ENCODE results near the gene TNPO3.
"Not testable (repeated sequence)": the region's sequence is repeated elsewhere in the genome, so short reads cannot be mapped to it uniquely, and the experiment has no call there.

The TNPO3 gene

DNA sequence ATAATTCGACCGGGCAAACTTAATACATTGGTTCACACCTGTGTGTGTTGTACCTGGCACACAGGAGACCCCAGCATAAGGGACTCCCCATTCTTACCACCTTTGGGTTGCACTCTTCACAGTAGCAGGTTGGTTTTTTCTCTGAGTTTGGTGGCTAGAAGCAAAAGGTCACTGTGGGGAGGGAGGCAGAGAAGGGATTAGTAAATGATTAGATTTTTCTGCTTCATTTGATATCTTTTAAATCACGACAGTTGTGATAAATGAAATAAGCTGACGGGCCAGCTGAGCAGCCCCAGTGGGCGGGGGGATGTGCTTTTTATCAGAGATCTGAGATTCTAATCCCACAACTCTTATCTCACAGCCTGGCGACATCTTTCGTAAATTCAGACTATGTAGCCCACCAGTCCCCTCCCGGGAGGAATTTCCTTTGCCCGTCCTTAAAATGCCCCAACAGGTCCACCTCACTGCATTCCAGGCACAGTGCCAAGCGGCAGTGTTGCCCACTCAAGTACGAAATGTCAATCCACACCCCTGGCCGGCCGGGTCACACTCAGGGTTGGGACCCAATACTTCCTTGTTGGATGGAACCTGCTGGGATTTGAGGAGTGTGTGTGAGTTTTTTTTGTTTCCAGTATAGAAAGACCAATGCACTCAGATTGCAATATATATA is 133.9 kb downstream of the TNPO3 start:
- DNase-seq = no peak

- peak; percentile 44 for DNase-seq
Observed at GRCh38 chr7:128919881-128920799, 134.8 kb downstream of the TNPO3 start.

DNA sequence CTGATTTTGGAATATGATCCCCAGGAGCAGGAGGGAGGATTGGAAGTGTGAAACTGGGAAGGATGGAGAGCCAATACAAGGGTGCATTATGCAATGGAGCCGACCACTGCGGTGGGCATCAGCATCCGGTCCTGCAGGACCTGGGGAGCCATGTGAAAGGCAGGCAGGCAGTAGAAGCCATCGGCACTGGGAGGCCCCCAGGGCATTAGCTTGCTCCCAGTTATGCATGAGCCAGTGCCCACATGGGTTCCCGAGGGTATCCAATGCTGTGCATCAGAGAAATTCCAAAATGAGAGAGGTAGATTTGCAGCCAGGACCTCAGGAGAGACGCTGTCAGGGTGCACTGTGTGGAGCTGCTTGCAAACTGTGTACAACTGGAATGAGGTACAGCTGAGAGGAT is 135.7 kb downstream of the TNPO3 start:
- no peak for DNase-seq

DNA sequence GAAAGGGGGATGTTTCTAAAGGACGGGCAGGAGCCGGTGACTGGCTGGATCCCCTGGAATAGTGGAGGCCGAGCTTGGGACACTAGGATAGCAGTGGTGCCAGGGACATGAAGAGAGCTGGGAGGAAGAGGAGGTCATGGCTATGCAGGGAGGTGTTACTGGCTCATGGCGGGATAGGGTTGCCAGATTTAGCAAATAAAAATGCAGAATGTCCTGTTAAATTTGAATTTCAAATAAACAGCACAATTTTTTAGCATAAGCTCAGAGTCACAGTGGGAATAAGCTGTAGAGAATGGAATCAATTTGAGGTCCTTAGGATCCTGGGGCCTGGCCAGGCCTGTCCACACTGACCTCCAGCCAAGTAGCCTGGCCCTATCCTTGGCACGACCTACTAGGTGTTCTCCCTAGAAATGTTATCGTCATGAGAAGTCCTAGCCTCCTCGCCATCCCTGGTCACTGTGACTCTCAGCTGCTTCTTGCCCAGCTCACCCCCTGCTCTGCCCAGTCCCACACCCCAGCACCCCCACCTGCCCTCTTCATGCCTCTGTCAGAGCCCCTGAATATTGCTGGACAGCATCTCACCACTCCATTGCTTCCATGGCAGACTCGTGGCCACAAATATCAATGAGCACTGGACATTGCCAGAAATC is 136.8 kb downstream of the TNPO3 start:
- DNase-seq = no peak

DNA sequence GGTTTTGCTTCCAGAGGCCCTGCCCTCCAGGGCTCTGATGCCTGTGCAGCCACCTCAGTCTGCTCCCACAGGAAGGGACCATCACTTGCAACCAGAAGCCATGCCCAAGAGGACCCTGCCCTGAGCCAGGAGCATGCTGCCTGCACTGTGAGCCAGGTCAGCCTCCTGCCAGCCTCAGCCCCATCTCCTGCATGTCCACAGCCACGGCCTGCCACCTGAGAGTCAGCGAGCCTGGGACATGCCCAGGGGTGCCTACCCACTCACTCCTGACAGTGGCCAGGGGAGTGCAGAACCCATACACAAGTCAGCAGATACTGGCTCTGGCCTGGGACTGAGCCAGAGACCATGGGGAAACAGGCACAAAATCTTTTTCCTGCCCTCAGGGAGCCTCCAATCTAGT is 137.8 kb downstream of the TNPO3 start:
- DNase-seq = no peak

DNA sequence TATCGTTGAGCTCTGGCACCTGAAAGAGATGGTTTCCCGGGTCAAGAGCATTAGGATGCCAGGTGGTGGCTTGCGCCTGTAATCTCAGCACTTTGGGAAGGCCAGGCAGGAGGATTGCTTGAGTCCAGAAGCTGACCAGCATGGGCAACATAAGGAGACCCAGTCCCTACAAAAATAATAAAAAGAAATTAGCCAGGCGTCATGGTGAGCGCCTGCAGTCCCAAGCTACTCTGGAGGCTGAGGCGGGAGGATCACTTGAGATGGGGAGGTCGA is 138.3 kb downstream of the TNPO3 start:
- DNase-seq = no peak

DNA sequence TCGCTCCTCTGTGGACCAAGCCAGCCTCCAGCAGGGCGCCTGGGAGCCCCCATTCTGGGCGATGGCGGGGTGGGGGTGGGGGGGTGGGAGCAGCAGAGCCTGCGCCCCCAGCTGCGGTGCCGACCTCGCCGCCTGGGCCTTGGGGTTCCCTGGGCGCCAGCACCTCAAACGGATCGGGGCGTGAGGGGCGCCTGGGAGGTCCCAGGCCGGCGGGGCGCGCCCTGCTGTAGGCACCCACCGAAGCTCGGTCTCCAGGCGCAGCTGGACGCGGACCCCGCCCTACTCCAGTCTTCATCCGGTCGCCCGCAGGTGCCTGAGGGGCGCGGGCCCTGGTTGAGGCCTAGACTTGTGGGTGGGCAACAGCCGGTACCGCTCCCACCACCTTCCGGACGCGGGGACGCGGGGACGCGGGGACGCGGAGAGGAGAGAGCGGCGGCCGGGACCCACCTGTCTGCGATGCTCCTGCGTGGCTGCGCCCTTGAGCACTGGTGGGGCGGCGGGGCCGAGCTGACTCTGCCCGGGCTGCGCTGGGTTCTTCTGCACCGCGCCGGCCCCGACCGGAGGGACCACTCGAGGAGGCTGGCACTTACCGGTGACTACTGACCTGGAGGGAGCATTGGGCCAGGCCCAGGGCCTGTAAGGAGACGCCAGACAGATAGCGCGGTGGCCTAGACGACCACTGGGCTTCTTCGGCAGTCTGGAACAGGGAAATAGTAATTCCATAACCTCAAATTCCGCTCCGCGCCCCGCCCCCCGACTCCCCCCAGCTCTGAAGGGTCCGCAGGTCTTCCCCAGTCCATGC is 138.9 kb downstream of the TNPO3 start:
- DNase-seq = no peak

- no peak for DNase-seq
Observed at GRCh38 chr7:128915271-128915819, 139.6 kb downstream of the TNPO3 start.

DNA sequence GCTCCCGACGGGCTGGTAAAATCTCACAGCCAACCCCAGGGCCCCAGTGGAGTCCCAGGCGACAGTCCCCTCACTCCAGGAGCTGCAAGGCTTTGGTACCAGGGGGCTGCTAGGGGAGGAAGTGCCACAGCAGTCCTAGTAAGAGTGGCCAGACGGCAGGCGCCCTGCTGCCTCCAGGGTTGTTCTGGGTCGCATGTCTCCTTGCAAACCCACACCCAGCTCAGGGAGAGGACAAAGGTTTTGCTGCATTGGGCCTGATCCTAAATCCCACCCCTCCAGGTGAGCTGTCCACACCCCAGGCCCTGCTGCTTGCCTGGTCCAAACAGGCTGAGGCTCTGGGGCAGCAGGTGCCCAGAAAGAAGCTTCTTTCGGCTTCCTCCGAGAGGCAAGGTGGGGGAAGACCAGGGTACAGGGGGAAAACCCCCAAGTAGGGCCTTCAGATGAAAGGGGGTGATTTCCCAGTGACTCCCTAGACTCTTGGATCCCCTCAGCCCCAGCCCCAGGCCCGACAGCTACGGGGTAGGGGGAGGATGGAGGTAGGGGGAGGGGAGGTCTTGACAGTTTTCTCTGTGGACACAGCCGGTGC is 140.3 kb downstream of the TNPO3 start:
- DNase-seq = no peak

DNA sequence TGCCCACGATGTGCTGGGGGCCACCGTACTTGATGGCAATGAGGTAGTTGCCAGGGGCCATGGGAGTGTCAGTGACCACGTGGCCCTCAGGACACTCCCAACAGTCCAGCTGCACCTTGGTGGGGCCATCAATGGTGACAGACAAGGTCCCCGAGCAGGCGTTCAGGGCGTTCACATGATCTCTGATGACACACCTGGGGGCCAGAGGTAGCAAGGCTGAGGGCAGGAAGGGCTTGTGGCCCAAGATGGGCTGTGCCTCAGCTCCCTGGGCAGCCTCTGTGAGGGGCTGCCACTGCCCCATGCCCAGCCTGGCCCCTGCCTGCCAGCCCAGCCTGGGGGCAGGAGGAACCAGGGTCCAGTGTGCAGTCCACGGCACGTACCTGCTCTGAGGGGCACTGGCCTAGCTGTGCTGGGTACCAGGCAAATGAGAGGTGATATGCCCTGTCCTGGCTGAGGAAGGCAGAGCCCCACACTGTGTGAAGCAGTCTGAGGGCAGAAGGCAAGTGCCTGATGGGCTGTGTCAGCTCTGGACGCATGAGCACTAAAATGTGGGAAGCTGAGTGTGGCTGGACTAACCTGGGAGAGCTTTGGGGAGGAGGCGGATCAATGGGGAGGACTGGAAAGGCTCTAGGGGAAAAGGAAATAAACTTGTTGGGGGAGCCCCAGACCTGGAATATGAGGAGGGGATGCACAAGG is 140.9 kb downstream of the TNPO3 start:
- no peak for DNase-seq

- not testable (repeated sequence) for DNase-seq
Observed at GRCh38 chr7:128912709-128913495, 142.0 kb downstream of the TNPO3 start.

DNA sequence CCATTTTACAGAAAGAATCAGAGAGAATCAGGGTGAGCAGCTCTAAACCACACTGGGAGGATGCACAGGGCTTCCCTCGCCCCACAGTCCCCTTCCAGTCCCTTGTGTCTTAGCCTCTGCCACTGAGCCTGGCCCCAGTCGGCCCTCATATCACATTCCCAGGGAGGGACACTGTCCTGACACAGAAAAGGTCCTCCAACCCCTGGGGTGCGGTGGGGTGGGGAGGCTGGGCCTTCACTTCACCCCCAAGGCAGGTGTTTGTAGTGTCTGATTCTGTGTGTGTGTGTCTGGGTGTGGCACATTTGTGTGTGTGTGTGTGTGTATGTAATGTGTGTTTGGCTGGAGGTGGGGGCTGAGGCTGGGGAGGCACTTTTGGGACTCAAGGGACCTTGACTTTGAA is 142.6 kb downstream of the TNPO3 start:
- no peak for DNase-seq

DNA sequence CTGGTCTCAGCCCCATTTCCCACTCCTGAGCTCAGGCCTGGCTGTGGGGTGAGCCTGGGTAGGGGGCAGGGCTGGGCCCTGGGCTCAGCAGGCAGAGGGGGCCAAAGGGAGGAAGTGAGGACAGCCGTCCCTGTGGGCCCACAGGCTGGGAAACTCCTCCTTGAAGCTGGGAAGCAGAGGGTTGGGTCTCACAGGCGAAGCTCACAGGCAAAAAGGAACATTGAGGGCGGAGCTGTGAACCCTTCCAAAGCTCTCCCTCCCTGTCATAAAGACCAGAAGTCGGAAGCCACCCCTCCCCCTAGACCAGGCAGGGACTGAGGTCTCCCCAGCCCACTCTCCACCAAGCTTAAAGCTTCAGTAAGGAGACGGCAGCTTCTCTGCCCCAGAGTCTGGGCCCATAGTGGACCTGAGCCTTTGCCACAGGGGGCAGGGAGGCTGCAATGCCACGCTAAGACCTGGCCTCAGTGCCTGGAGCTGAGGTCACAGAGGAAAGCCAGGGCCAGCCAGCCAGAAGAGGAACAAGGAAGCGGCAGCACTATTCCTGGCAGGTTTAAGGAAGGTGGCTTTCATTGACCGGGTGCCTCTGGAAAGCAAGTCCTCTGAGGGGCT is 143.4 kb downstream of the TNPO3 start:
- DNase-seq = peak; percentile 5

- no peak for DNase-seq
Observed at GRCh38 chr7:128910569-128910945, 144.4 kb downstream of the TNPO3 start, which contains the start of gene KCP. Gene KCP (minus strand): TSS chr7:128910709. CDS start chr7:128910676, 33 bp downstream.

- peak; percentile 48 for DNase-seq
Observed at GRCh38 chr7:128909625-128910568, 145.0 kb downstream of the TNPO3 start.

DNA sequence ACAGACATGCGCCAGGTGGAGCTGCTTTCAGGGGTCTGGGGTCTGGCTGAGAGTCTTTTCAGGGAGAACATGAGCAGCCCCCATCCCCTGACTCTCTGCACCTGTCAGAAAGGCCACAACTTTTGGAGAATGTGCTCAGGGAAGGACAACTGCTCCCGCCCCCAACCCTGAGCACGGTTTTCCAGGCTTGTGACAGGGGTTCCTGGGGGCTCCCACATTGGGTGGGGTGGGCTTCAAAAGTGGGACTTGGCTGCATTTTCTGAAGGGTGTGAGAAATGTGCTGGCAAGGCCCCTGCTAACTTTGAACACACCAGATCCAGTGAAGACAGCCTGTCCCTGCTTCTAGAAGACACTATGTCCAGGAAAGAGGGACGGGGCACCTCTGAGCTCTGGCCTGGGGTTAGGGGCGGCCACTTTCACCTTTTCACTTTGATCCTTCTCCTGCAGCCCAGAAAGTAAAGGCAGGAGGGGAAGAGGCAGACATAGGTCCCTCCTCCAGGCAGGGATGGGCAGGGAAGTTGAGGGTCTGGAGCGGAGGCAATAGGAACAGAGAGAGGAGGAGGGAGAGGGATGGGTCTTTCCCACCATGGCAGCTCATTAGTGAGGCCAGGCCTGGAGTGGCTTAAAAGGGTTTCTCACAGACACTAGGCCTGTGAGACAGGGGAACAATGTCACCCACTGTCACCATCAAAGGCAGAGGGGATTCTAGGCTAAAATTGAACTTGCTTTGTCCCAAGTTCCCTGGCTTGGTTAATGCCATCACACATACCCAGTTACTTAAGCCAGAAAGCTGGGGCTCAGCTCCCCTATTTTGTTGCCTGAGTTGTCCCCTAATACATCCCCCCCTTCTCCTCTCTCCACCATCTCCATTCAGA is 145.9 kb downstream of the TNPO3 start:
- no peak for DNase-seq

DNA sequence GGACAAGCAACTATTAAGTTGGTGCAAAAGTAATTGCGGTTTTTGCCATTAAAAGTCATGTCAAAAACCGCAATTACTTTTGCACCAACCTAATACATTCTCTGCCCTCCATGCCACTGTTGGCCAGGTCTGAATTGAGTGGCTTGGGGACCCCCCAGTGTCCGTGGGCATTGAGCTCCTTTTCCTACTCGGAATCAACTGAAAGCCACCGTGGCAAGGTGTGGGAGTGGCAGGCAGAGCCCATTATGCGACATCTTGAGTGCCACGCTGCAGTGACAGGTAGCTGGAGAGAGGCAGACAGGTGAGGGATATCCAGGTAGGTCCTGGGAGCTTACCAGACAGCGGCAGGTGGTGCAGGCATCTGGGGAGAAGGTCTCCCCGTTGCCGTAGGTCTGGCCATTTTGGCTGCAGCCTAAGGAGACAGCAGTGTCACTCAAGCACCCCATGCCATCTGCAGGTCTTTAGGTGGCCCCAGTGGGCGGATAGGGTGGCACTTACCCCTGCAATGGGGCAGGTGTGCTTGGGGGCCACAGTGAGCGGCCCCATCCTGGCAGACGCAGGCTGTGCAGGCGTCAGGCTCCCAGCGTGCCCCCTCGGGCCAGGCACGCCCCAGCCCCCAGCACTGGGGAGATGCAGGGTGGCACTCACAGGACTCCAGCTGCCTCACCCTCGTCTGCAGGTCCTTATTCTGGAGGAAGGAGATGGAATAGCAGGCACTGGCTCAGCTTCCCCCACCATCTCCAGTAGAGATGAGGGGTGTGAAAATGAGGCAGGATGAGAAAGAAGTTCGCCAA is 147.9 kb downstream of the TNPO3 start:
- no peak for DNase-seq

Measured in fibroblast of skin of back (primary cell).